Activated CD8-positive, alpha-beta T cell treated with anti-CD3 and anti-CD28 coated beads, Interleukin-2, amount 10 ng/mL, durations not matched to agents 7 days and 5 days (primary cell): Measurements from ENCODE around the gene FARSA. TPM values are rescaled to one million over a fixed set of nuclear protein-coding genes. Genes with fewer than 3 reads are reported as not detected.
"Not testable (repeated sequence)": the region's sequence is repeated elsewhere in the genome, so short reads cannot be mapped to it uniquely, and the experiment has no call there.

Experiments
- ATAC-seq: fragments of 150-1000 bp; cut with Tn5 transposase; one replicate; pipeline ENCODE4 v1.10.0; 2021; ENCODE audit warnings: moderate library complexity
- CTCF ChIA-PET: fragments of 350-600 bp; sonication (Branson Sonifier 250); formaldehyde crosslinking; loops from one replicate; lab custom pipeline; 2021; ENCODE audit warnings: antibody characterized with exemption; lab: Charles Lee
- POLR2A ChIA-PET: fragments of 350-600 bp; sonication (Branson Sonifier 250); formaldehyde crosslinking; loops from one replicate; lab custom pipeline; 2021; ENCODE audit warnings: antibody characterized with exemption; lab: Charles Lee
- DNase-seq: peaks from one replicate; pipeline ENCODE4 v3.0.0-alpha.2; 2020
- H3K27ac Mint-ChIP-seq: one replicate; pipeline ENCODE4 v1.8.0; 2021; ENCODE audit warnings: mild to moderate bottlenecking, mixed read lengths
- H3K27me3 Mint-ChIP-seq: one replicate; pipeline ENCODE4 v1.8.0; 2021; ENCODE audit warnings: low read depth, mixed read lengths
- H3K36me3 Mint-ChIP-seq: one replicate; pipeline ENCODE4 v1.8.0; 2021; ENCODE audit warnings: low read depth, mixed read lengths
- H3K4me1 Mint-ChIP-seq: one replicate; pipeline ENCODE4 v1.8.0; 2021; ENCODE audit warnings: low read depth, mixed read lengths
- H3K4me3 Mint-ChIP-seq: one replicate; pipeline ENCODE4 v1.8.0; 2021; ENCODE audit warnings: mild to moderate bottlenecking, mixed read lengths
- H3K9me3 Mint-ChIP-seq: one replicate; pipeline ENCODE4 v1.8.0; 2022; ENCODE audit warnings: mixed read lengths; ENCODE audit not compliant: insufficient read depth
- total RNA-seq, 2 experiments: library from RNA; stranded (reverse); gene quantifications; one replicate each; pipeline ENCODE4 v1.2.3, GENCODE V29; 2021

The FARSA gene
- total RNA-seq, 2 experiments from 2014 or later = 98.8 to 106 TPM

GRCh38 chr19:12937093-12937926, 3.8 kb upstream of the FARSA start:
- ChIA-PET CTCF (interaction anchor here (0.8 to 2.1 kb wide), 7 partner anchors 9 to 157 kb away, joined by 3 to 27 read pairs (median 5); partner anchors contain the start of genes JUNB and KLF1), POLR2A (interaction anchor here (0.6 to 3.1 kb wide), 19 partner anchors 7 to 271 kb away, joined by 3 to 20 read pairs (median 4); partner anchors contain the start of genes DNASE2, GCDH, RAD23A and SYCE2)
- ATAC-seq (no peak), DNase-seq (no peak)
- Mint-ChIP-seq H3K4me3 (peak overlapping the region; percentile 99), H3K4me1 (peaks cover 64% of the 10 kb centered on the region), H3K9me3 (no peaks in the 10 kb centered on the region), H3K27me3 (no peaks in the 10 kb centered on the region), H3K36me3 (peaks cover 49% of the 10 kb centered on the region), H3K27ac (peak overlapping the region; percentile 97)

- DNase-seq (no peak), ATAC-seq (no peak)
- H3K27me3 Mint-ChIP-seq = no peaks in the 10 kb centered on the region
- H3K9me3 Mint-ChIP-seq = no peaks in the 10 kb centered on the region
- POLR2A ChIA-PET = interaction anchor here (1.0 to 3.1 kb wide), 2 partner anchors 22 to 38 kb away, joined by 4 to 20 read pairs; no protein-coding TSS in a partner anchor
- H3K4me1 Mint-ChIP-seq = peaks cover 61% of the 10 kb centered on the region
- CTCF ChIA-PET = interaction anchor here (1.7 to 2.1 kb wide), 4 partner anchors 29 to 158 kb away, joined by 5 to 27 read pairs (median 10); partner anchors contain the start of genes JUNB and KLF1
- H3K27ac Mint-ChIP-seq = peak overlapping the region; percentile 97
- peak overlapping the region; percentile 43 for H3K4me3 Mint-ChIP-seq
- peaks cover 46% of the 10 kb centered on the region for H3K36me3 Mint-ChIP-seq
Observed at GRCh38 chr19:12936582-12936981, 3.1 kb upstream of the FARSA start.

GRCh38 chr19:12935071-12935470, 1.6 kb upstream of the FARSA start:
- ChIA-PET POLR2A (interaction anchor here (1.6 kb wide), 1 partner anchor 9 kb away, joined by 4 read pairs; no protein-coding TSS in a partner anchor), CTCF (interaction anchor here (1.0 kb wide), 1 partner anchor 50 kb away, joined by 5 read pairs; no protein-coding TSS in a partner anchor)
- no peak overlapping the region for H3K27ac Mint-ChIP-seq

GRCh38 chr19:12932392-12933286, 872 bp downstream of the FARSA start:
- DNase-seq (peak; percentile 40), ATAC-seq (peak; percentile 9)
- Mint-ChIP-seq H3K27me3 (no peaks in the 10 kb centered on the region), H3K4me1 (peaks cover 36% of the 10 kb centered on the region), H3K4me3 (peak overlapping the region; percentile 96), H3K27ac (peak overlapping the region; percentile 91), H3K9me3 (no peaks in the 10 kb centered on the region), H3K36me3 (peaks cover 39% of the 10 kb centered on the region)
- CTCF ChIA-PET = interaction anchor here (0.6 to 3.3 kb wide), 7 partner anchors 13 to 172 kb away, joined by 3 to 22 read pairs (median 4); partner anchors contain the start of gene SYCE2
- POLR2A ChIA-PET = interaction anchor here (0.6 to 2.0 kb wide), 10 partner anchors 8 to 173 kb away, joined by 3 to 14 read pairs (median 4); partner anchors contain the start of genes GCDH and SYCE2

More at GRCh38 chr19:12935071-12935470, 1.6 kb upstream of the FARSA start:
- DNase-seq = no peak
- ATAC-seq = no peak
- Mint-ChIP-seq H3K27me3 (no peaks in the 10 kb centered on the region), H3K9me3 (no peaks in the 10 kb centered on the region), H3K36me3 (peaks cover 43% of the 10 kb centered on the region), H3K4me3 (no peak overlapping the region), H3K4me1 (peaks cover 49% of the 10 kb centered on the region)

- Mint-ChIP-seq H3K9me3 (no peaks in the 10 kb centered on the region), H3K4me1 (peaks cover 20% of the 10 kb centered on the region), H3K4me3 (no peak overlapping the region), H3K27me3 (no peaks in the 10 kb centered on the region), H3K36me3 (peaks cover 52% of the 10 kb centered on the region), H3K27ac (no peak overlapping the region)
- DNase-seq = no peak
- ChIA-PET POLR2A (interaction anchor here (0.5 to 1.3 kb wide), 3 partner anchors 8 to 16 kb away, joined by 3 to 4 read pairs (median 3); partner anchors contain the start of gene SYCE2), CTCF (interaction anchor here (0.9 to 2.2 kb wide), 3 partner anchors 16 to 45 kb away, joined by 3 to 8 read pairs (median 5); no protein-coding TSS in a partner anchor)
- no peak for ATAC-seq
Observed at GRCh38 chr19:12930002-12930645, 3.4 kb downstream of the FARSA start.

- Mint-ChIP-seq H3K9me3 (no peaks in the 10 kb centered on the region), H3K27me3 (no peaks in the 10 kb centered on the region), H3K36me3 (peaks cover 59% of the 10 kb centered on the region), H3K4me3 (no peak overlapping the region), H3K4me1 (peaks cover 7% of the 10 kb centered on the region), H3K27ac (no peak overlapping the region)
- POLR2A ChIA-PET = interaction anchor here (1.0 kb wide), 1 partner anchor 8 kb away, joined by 3 read pairs; the partner anchor contains the start of gene FARSA
- DNase-seq (no peak), ATAC-seq (no peak)
- CTCF ChIA-PET = no interaction called here
Observed at GRCh38 chr19:12924621-12925310, 8.7 kb downstream of the FARSA start.

GRCh38 chr19:12922959-12923358, 10.6 kb downstream of the FARSA start:
- DNase-seq (no peak), ATAC-seq (no peak)
- H3K9me3 Mint-ChIP-seq = no peaks in the 10 kb centered on the region
- peaks cover 23% of the 10 kb centered on the region for H3K4me1 Mint-ChIP-seq
- CTCF ChIA-PET = interaction anchor here (1.5 kb wide), 1 partner anchor 42 kb away, joined by 4 read pairs; no protein-coding TSS in a partner anchor
- no peak overlapping the region for H3K4me3 Mint-ChIP-seq
- H3K27ac Mint-ChIP-seq = peak overlapping the region; percentile 37
- POLR2A ChIA-PET = interaction anchor here (1.0 to 1.8 kb wide), 2 partner anchors 10 to 15 kb away, joined by 4 to 5 read pairs; partner anchors contain the start of gene FARSA
- peaks cover 2% of the 10 kb centered on the region for H3K27me3 Mint-ChIP-seq
- H3K36me3 Mint-ChIP-seq = peaks cover 53% of the 10 kb centered on the region

GRCh38 chr19:12921047-12921446, 12.5 kb downstream of the FARSA start:
- no peaks in the 10 kb centered on the region for H3K9me3 Mint-ChIP-seq
- peaks cover 42% of the 10 kb centered on the region for H3K36me3 Mint-ChIP-seq
- ChIA-PET POLR2A (interaction anchor here (2.7 kb wide), 1 partner anchor 12 kb away, joined by 14 read pairs; the partner anchor contains the start of gene FARSA), CTCF (interaction anchor here (1.0 to 1.5 kb wide), 2 partner anchors 36 to 44 kb away, joined by 3 to 7 read pairs; no protein-coding TSS in a partner anchor)
- peaks cover 2% of the 10 kb centered on the region for H3K27me3 Mint-ChIP-seq
- H3K4me1 Mint-ChIP-seq = peaks cover 24% of the 10 kb centered on the region
- peak overlapping the region; percentile 14 for H3K27ac Mint-ChIP-seq
- no peak for DNase-seq
- H3K4me3 Mint-ChIP-seq = no peak overlapping the region
- ATAC-seq = no peak

- peaks cover 2% of the 10 kb centered on the region for H3K27me3 Mint-ChIP-seq
- no peaks in the 10 kb centered on the region for H3K9me3 Mint-ChIP-seq
- DNase-seq = no peak
- peak overlapping the region; percentile 74 for H3K4me3 Mint-ChIP-seq
- peak overlapping the region; percentile 87 for H3K27ac Mint-ChIP-seq
- peaks cover 47% of the 10 kb centered on the region for H3K4me1 Mint-ChIP-seq
- ChIA-PET POLR2A (no interaction called here), CTCF (interaction anchor here (0.8 to 1.4 kb wide), 2 partner anchors 10 to 33 kb away, joined by 3 to 4 read pairs; no protein-coding TSS in a partner anchor)
- peaks cover 23% of the 10 kb centered on the region for H3K36me3 Mint-ChIP-seq
- ATAC-seq = no peak
Observed at GRCh38 chr19:12918253-12918652, 15.3 kb downstream of the FARSA start.

- Mint-ChIP-seq H3K36me3 (peaks cover 11% of the 10 kb centered on the region), H3K27ac (peak overlapping the region; percentile 77), H3K4me1 (peaks cover 49% of the 10 kb centered on the region)
- CTCF ChIA-PET = interaction anchor here (0.7 to 3.8 kb wide), 4 partner anchors 19 to 182 kb away, joined by 3 to 23 read pairs (median 4); no protein-coding TSS in a partner anchor
- POLR2A ChIA-PET = interaction anchor here (0.6 to 3.1 kb wide), 5 partner anchors 17 to 173 kb away, joined by 3 to 20 read pairs (median 6); partner anchors contain the start of genes CALR and GCDH
- H3K27me3 Mint-ChIP-seq, ATAC-seq, DNase-seq, H3K4me3 Mint-ChIP-seq, H3K9me3 Mint-ChIP-seq: not testable (repeated sequence)
Observed at GRCh38 chr19:12915860-12916259, 17.7 kb downstream of the FARSA start.
